Karpas-422 (cell line): ENCODE results near the gene GRK6. TPM values are rescaled to one million over a fixed set of nuclear protein-coding genes. Genes with fewer than 3 reads are reported as not detected.

Experiments used
- DNase-seq: peaks from one replicate; pipeline ENCODE4 v3.0.0-alpha.2; 2015
- H2AFZ ChIP-seq: fragments of 200-600 bp; sonication (generic); 2 replicates; pipeline ENCODE4 v1.6.1; 2014; ENCODE audit warnings: antibody characterized with exemption, low read length, mixed read lengths
- H3K27ac ChIP-seq: fragments of 200-600 bp; sonication (generic); 2 replicates; pipeline ENCODE4 v1.5.1; 2014; ENCODE audit warnings: mild to moderate bottlenecking, low read length, moderate library complexity
- H3K27me3 ChIP-seq: fragments of 200-600 bp; sonication (generic); 2 replicates; pipeline ENCODE4 v1.6.1; 2014; ENCODE audit warnings: low read length, mixed read lengths
- H3K36me3 ChIP-seq: fragments of 200-600 bp; sonication (generic); 2 replicates; pipeline ENCODE4 v1.6.1; 2014; ENCODE audit warnings: low read length, mixed read lengths; ENCODE audit not compliant: insufficient read depth
- H3K4me1 ChIP-seq: fragments of 200-600 bp; sonication (generic); 2 replicates; pipeline ENCODE4 v1.6.1; 2014; ENCODE audit warnings: mild to moderate bottlenecking, low read length, mixed read lengths
- H3K4me2 ChIP-seq: fragments of 200-600 bp; sonication (generic); 2 replicates; pipeline ENCODE4 v1.6.1; 2014; ENCODE audit warnings: low read length, low read depth, mild to moderate bottlenecking; ENCODE audit not compliant: poor library complexity, severe bottlenecking
- H3K4me3 ChIP-seq: fragments of 200-600 bp; sonication (generic); 2 replicates; pipeline ENCODE4 v1.5.1; 2014; ENCODE audit warnings: mild to moderate bottlenecking, antibody characterized with exemption, low read length, mixed read lengths
- H3K79me2 ChIP-seq: fragments of 200-600 bp; sonication (generic); 2 replicates; pipeline ENCODE4 v1.6.1; 2014; ENCODE audit warnings: mild to moderate bottlenecking, low read length, mixed read lengths
- H3K9ac ChIP-seq: fragments of 200-600 bp; sonication (generic); 2 replicates; pipeline ENCODE4 v1.6.0; 2014; ENCODE audit warnings: low read length
- H3K9me2 ChIP-seq: fragments of 200-600 bp; sonication (generic), shearing (Covaris generic); replicated peaks from 2 replicates; pipeline ENCODE4 v1.6.0; 2014; ENCODE audit warnings: mild to moderate bottlenecking, low read length, moderate library complexity; ENCODE audit not compliant: insufficient read depth
- H3K9me3 ChIP-seq: fragments of 300-700, 200-600 bp; sonication (generic); 2 replicates; pipeline ENCODE4 v1.6.1; 2014; ENCODE audit warnings: low read length, mixed read lengths
- H4K20me1 ChIP-seq: fragments of 200-600 bp; sonication (generic); 2 replicates; pipeline ENCODE4 v1.6.1; 2014; ENCODE audit warnings: mild to moderate bottlenecking, antibody characterized with exemption, low read length, low read depth; ENCODE audit not compliant: insufficient read depth
- total RNA-seq: library from RNA; depleted of rRNA; stranded (reverse); fragments of >200 nt; shearing (Covaris generic); gene quantifications from 2 replicates; pipeline ENCODE4 v1.2.3, GENCODE V29; 2014; ENCODE audit warnings: low replicate concordance

GRK6 gene
- total RNA-seq, 1 experiment from 2014 or later, result 45.5 TPM

DNA sequence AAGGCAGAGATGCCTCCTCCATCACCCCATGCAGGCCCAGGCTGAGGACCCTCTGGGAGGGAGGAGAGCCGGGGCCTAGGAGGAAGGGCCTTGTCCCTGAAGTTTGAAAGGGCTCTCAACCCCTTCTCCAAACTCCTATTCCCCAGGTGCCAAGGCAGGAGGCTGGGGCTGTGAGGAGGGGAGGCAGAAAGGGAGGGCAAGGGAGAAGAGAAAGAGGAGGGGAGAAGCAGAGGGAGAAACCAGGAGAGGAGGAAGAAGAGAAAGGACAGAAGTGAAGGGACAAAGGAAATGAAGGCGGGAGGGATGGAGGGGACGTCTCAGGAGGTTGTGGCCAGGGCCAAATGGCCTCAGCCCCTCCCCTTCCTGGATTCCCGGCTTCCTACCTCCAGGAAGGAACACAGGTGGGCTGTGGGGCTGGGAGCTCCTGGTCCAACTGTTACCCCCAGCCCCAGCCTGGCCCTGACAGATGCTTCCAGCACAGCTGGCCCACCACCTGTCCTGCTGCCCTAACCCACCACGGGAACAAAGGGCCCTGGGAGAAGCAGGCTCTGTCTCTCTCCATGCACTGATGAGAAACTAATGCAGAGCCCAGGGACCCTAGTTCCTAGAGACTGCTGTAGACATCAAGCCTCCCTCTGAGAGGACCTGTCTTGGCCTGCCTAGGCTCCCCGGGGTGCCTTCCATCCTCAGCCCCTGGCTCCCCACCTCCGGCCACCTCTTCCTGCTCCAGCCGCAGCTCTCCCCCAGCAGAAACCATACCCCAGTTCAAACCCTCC is 43.5 kb downstream of the GRK6 start:
- Histone ChIP-seq H3K27ac (no peak overlapping the region), H3K9ac (no peak overlapping the region), H3K4me2 (no peak overlapping the region)

DNA sequence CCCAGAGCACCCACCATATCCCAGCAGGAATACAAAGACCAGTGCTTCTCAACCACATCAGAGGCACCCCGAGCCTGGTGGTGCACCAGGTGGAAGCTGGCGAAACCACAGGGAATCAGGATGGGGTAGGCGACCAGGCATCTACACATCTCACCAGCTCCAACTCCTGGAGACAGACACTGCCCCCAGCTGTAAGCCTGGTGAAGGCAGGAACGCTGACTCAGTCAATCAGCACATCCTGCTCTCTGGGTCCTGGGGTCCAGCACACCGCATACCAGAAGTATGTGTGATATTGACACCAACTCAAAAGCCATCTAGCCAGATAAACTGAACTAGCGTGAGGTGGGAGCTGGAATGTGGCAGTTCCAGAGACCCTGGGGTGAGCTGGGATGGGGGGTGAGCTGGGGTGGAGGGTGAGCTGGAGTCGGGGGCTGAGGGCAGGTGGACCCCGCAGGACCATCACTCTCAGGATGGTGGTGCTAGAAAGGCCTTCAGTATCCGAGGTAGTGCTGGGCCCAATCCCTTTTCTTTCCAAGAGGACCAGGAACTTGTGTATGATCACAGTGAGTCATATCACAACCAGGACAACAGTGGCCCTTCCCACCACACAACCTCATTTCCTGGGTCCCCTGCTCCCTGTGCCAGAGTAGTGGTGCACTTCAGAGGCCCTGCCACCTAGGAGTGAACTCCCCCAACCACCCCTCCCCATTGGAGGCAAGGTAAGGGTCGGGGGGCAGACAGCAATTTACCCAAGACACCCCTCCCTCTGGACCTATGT is 44.5 kb downstream of the GRK6 start:
- peaks cover 10% of the 10 kb centered on the region for H3K36me3 ChIP-seq
- no peaks in the 10 kb centered on the region for H3K9me3 ChIP-seq
- no peak overlapping the region for H3K27ac ChIP-seq
- DNase-seq, result no peak
- no peaks in the 10 kb centered on the region; the same call in 1 of the 2 replicates for H4K20me1 ChIP-seq
- no peaks in the 10 kb centered on the region for H3K9me2 ChIP-seq
- H3K79me2 ChIP-seq, result peaks cover 23% of the 10 kb centered on the region
- H3K4me3 ChIP-seq, result no peak overlapping the region
- H3K4me2 ChIP-seq, result no peak overlapping the region
- peaks cover 25% of the 10 kb centered on the region for H3K4me1 ChIP-seq
- no peaks in the 10 kb centered on the region for H3K27me3 ChIP-seq
- H3K9ac ChIP-seq, result no peak overlapping the region
- no peak overlapping the region for H2AFZ ChIP-seq

More for the DNA sequence above, 43.5 kb downstream of the GRK6 start:
- Histone ChIP-seq H3K9me3 (no peaks in the 10 kb centered on the region), H3K4me1 (peaks cover 20% of the 10 kb centered on the region), H3K27me3 (no peaks in the 10 kb centered on the region), H3K79me2 (peaks cover 23% of the 10 kb centered on the region), H3K36me3 (peaks cover 15% of the 10 kb centered on the region), H3K4me3 (no peak overlapping the region), H4K20me1 (no peaks in the 10 kb centered on the region; the same call in 1 of the 2 replicates), H3K9me2 (no peaks in the 10 kb centered on the region), H2AFZ (no peak overlapping the region)
- DNase-seq, result no peak

DNA sequence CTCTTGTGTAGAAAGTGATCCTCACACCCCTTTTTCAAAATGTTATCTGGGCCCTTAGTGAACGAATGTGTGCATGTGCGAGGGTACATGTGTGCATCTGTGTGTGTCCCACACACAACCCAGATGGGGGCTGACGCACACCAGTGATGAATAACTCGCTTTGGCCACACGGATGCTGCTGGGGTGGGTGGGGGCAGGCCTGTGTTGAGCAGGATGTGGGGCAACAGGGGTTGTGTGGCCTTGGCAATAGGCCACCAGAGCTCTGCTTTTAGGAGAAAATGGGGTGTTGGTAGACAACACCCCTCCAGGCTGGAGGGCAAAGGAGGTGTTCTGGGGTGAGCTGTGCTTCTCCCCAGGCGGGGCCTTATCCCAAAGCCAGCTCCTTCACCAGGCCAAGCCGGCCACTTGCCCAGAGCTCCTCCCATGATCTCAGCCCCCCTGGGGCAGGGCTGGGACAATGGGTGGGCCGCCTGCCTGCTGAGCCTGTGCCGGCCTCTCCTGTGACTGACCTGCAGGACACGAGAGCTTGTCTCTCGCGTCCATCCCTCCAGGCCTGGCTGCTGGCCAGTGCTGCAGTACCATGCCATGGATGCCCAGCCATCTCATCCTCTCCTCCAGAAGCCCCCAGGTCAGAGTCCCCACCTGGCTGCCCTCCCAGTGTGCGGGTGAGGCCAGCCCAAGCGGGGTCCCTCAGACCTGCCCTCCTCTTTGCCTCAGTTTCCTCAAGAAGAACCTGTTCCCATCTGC is 45.3 kb downstream of the GRK6 start:
- H2AFZ ChIP-seq, result no peak overlapping the region
- H3K27ac ChIP-seq, result peak overlapping the region; percentile 61
- H3K4me1 ChIP-seq, result peaks cover 25% of the 10 kb centered on the region
- peak overlapping the region; percentile 76 for H3K9ac ChIP-seq
- H3K4me2 ChIP-seq, result peak overlapping the region; percentile 80
- H3K36me3 ChIP-seq, result peaks cover 6% of the 10 kb centered on the region; the same call in 1 of the 2 replicates
- H3K27me3 ChIP-seq, result no peaks in the 10 kb centered on the region
- DNase-seq, result no peak
- no peaks in the 10 kb centered on the region for H3K9me3 ChIP-seq
- H3K4me3 ChIP-seq, result peak overlapping the region; percentile 78
- H3K9me2 ChIP-seq, result no peaks in the 10 kb centered on the region
- peaks cover 23% of the 10 kb centered on the region for H3K79me2 ChIP-seq
- no peaks in the 10 kb centered on the region; the same call in 1 of the 2 replicates for H4K20me1 ChIP-seq

DNA sequence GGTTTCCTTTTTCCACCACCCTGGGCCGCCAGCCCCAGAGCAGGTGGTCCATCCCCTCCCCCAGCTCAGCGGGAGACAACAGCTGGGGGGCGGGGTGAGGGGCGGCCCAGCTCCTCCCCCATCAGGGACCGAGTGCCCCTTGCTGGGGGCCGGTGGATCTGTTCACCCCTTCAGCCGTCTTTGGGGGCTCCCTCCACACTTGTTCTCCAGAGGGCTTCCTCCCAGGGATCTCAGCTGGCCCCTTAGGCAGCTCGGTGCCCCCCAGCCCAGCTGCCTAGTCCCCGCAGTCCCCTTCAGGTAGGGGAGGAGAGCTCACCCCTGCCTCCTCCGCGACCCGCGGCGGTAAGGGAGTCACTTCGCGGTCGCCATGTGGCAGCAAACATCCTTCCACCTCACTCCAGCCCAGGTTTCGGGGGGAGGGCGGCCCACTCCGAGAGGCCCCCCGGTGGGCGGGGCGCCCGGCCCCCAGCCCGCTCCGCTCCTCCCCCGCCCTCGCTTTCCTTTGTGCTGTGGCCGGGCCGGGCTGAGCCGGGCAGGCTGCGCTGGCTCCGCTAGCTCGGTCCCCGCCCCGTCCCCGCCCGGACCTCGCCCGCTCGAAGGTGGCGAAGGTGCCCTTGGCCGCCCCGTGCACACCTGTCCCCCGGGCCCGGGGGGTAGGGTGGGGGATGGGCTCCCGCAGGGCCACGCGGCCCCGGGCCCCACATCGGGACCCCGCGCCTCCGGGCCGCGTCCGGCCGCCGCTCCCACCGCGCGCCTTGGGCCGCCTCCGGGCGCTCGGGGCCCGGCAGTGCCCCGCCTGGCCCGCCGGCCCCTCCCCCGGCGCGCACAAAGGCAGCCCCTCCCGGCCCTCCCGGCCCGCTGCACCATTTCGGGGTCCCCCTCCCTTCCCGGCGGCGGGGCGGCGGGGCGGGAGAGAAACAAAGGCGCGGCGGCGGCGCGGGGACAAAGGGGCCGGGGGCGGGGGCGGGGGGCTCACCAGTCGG is 46.3 kb downstream of the GRK6 start:
- H4K20me1 ChIP-seq, result no peaks in the 10 kb centered on the region; the same call in 1 of the 2 replicates
- peak overlapping the region; percentile 78 for H3K4me3 ChIP-seq
- H2AFZ ChIP-seq, result no peak overlapping the region
- no peaks in the 10 kb centered on the region for H3K27me3 ChIP-seq
- H3K36me3 ChIP-seq, result peaks cover 6% of the 10 kb centered on the region; the same call in 1 of the 2 replicates
- no peaks in the 10 kb centered on the region for H3K9me3 ChIP-seq
- H3K4me2 ChIP-seq, result peak overlapping the region; percentile 80
- peak overlapping the region; percentile 76 for H3K9ac ChIP-seq
- peaks cover 23% of the 10 kb centered on the region for H3K79me2 ChIP-seq
- peaks cover 25% of the 10 kb centered on the region for H3K4me1 ChIP-seq
- peak overlapping the region; percentile 61 for H3K27ac ChIP-seq
- no peaks in the 10 kb centered on the region for H3K9me2 ChIP-seq
- DNase-seq, result peak; percentile 83

DNA sequence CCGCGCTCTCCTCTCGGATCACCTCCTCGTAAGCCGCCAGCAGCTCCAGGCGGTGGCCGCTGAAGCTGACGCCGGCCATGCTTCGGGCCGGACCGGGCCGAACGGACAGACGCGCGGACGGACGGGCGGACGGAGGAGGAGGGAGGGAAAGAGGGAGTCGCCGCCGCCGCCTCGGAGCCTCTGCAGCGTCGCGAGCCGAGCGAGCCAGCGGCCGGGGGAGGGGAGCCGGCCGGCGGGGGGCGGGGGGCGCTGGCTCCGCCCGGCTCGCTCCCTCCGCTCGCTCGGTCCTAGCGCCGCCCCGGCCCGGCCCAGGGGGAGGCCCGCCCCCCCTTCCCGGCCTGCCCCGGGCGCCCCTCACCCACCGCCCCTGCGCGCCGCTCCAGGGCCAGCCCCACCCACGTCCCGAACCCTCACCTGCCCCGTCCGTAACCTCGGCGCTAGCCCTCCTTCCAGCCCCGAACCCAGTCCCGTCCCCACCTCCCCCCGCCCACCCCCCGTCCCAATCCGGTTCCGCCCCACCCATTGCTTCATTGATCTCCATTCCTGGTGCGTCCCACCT is 47.0 kb downstream of the GRK6 start, which contains the start of gene DBN1:
TSS of gene DBN1 (minus strand) at position 192 of the 559 bp plus-strand sequence. CDS start at position 79, 113 bp downstream.
- Histone ChIP-seq H3K27me3 (no peaks in the 10 kb centered on the region), H3K9me2 (no peaks in the 10 kb centered on the region), H3K4me3 (peak within 1 kb of the TSS; percentile 78), H3K9ac (peak within 1 kb of the TSS; percentile 76), H3K27ac (peak within 1 kb of the TSS; percentile 61), H3K36me3 (peaks cover under 1% of the 10 kb centered on the region; the same call in 1 of the 2 replicates), H4K20me1 (no peaks in the 10 kb centered on the region; the same call in 1 of the 2 replicates), H2AFZ (no peak within 1 kb of the TSS), H3K4me2 (peak within 1 kb of the TSS; percentile 80), H3K9me3 (no peaks in the 10 kb centered on the region), H3K4me1 (peaks cover 25% of the 10 kb centered on the region), H3K79me2 (peaks cover 23% of the 10 kb centered on the region)
- DNase-seq, result peak; percentile 83

DNA sequence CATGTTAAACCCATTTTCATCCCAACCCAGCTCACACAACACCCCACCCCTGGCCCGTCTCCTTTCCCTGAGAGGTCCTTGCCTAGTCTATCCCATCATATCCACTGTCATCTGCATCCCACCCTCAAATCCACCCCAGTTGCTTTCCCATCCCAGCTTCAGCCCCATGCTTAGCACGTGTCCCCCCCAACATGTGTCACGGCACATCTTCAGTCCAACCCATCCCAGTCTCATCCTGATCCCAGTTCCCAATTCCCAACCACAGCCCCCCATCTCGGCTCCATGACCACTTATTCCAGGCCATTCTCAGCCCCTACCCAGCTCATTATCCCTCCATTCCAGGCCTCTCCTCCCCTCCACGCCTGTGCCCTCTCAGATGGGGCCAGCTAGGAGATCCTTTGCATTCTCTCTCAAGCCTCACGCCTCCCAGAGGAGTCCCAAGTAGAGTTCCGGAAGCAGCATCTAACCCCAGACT is 47.6 kb downstream of the GRK6 start:
- Histone ChIP-seq H3K27ac (no peak overlapping the region), H3K9ac (peak overlapping the region; percentile 27; the same call in 1 of the 2 replicates), H3K4me2 (no peak overlapping the region), H3K36me3 (no peaks in the 10 kb centered on the region), H3K79me2 (peaks cover 23% of the 10 kb centered on the region), H2AFZ (no peak overlapping the region), H4K20me1 (no peaks in the 10 kb centered on the region; the same call in 1 of the 2 replicates), H3K9me2 (no peaks in the 10 kb centered on the region), H3K27me3 (no peaks in the 10 kb centered on the region), H3K4me3 (no peak overlapping the region), H3K9me3 (no peaks in the 10 kb centered on the region), H3K4me1 (peaks cover 26% of the 10 kb centered on the region)
- DNase-seq, result no peak
